IPS-15b (cell line): ENCODE data around the gene KLHL22.
"Not testable (repeated sequence)": the region's sequence is repeated elsewhere in the genome, so short reads cannot be mapped to it uniquely, and the experiment has no call there.

ENCODE experiments used
- H3K27me3 ChIP-seq: one replicate; pipeline ENCODE4 v1.6.1; 2013; ENCODE audit warnings: low read length; ENCODE audit not compliant: control insufficient read depth, insufficient read depth
- H3K36me3 ChIP-seq: one replicate; pipeline ENCODE4 v1.6.1; 2013; ENCODE audit warnings: low read length; ENCODE audit not compliant: control insufficient read depth, insufficient read depth
- H3K4me1 ChIP-seq: one replicate; pipeline ENCODE4 v1.6.1; 2013; ENCODE audit warnings: mild to moderate bottlenecking, low read length; ENCODE audit not compliant: control insufficient read depth, insufficient read depth
- H3K4me3 ChIP-seq: one replicate; pipeline ENCODE4 v1.5.1; 2013; ENCODE audit warnings: low read depth, low read length
- H3K9ac ChIP-seq: one replicate; pipeline ENCODE4 v1.6.1; 2013; ENCODE audit warnings: low read depth, mild to moderate bottlenecking, low read length
- H3K9me3 ChIP-seq: one replicate; pipeline ENCODE4 v1.6.1; 2013; ENCODE audit warnings: mild to moderate bottlenecking, low read length; ENCODE audit not compliant: control insufficient read depth, insufficient read depth

The KLHL22 gene

GRCh38 chr22:20413217-20414058 lies 82.2 kb downstream of the KLHL22 start:
- Histone ChIP-seq H3K4me1 (no peaks in the 10 kb centered on the region), H3K9ac (no peak overlapping the region), H3K27me3 (no peaks in the 10 kb centered on the region), H3K4me3 (no peak overlapping the region), H3K9me3 (no peaks in the 10 kb centered on the region), H3K36me3 (no peaks in the 10 kb centered on the region)

GRCh38 chr22:20412474-20413216 lies 83.0 kb downstream of the KLHL22 start:
- Histone ChIP-seq H3K36me3 (no peaks in the 10 kb centered on the region), H3K4me1 (no peaks in the 10 kb centered on the region), H3K27me3 (no peaks in the 10 kb centered on the region), H3K9me3 (no peaks in the 10 kb centered on the region), H3K9ac (no peak overlapping the region), H3K4me3 (no peak overlapping the region)

DNA sequence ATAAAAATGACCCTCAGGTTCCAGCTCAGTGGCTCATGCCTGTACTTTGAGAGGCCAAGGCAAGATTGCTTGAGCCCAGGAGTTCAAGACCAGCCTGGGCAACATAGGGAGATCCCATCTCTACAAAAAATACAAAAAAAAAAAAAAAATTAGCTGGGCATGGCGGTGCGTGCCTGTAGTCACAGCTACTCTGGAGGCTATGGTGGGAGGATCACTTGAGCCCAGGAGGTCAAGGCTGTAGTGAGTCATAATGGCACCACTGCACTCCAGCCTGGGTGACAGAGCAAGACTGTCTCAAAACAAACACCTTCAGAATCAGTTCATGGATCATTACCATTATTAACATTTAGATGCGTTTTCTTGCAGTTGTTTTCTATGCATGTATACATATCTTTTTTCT lies 86.2 kb downstream of the KLHL22 start:
- H3K9ac ChIP-seq, H3K9me3 ChIP-seq, H3K4me3 ChIP-seq, H3K4me1 ChIP-seq, H3K27me3 ChIP-seq: not testable (repeated sequence)
- peaks cover 16% of the 10 kb centered on the region for H3K36me3 ChIP-seq

DNA sequence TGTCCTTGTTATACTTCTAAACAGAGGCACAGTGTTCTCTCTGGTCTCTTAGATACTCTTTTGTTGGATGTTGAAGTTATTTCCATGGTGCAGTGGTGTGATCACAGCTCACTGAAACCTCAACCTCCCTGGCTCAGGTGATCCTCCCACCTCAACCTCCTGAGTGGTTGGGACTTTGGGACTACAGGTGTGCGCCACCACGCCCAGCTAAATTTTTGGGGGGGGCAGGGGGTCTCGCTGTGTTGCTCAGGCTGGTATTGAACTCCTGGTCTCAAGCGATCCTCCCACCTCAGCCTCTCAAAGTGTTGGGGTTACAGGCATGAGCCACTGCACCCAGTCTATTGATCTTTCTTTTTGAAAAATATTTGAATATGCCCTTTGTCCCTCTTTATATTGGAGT lies 86.7 kb downstream of the KLHL22 start:
- no peak overlapping the region for H3K4me3 ChIP-seq
- peaks cover 16% of the 10 kb centered on the region for H3K36me3 ChIP-seq
- H3K27me3 ChIP-seq, result no peaks in the 10 kb centered on the region
- H3K9me3 ChIP-seq, result no peaks in the 10 kb centered on the region
- no peak overlapping the region for H3K9ac ChIP-seq
- no peaks in the 10 kb centered on the region for H3K4me1 ChIP-seq

DNA sequence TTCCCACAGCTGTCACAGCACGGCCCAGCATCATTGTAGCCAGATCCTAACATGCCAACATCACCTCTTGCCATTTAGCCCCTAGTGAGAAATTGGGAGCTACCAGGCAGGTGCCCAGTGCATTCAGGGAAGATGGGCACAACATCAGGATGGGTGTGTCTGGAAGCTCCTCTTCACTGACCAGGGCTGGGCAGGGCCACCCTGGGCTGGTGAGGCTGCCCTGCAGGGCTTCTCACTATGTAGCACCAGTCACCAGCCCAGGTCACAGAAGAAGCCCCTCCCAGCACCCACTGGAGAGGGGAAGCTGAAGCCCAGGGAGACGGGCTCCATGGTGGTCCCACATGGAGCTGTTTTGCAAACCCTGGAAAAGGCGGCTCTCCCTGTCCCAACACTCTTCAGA lies 87.8 kb downstream of the KLHL22 start:
- Histone ChIP-seq H3K4me1 (no peaks in the 10 kb centered on the region), H3K4me3 (no peak overlapping the region), H3K9ac (no peak overlapping the region), H3K36me3 (peaks cover 16% of the 10 kb centered on the region), H3K27me3 (no peaks in the 10 kb centered on the region), H3K9me3 (no peaks in the 10 kb centered on the region)

- no peak overlapping the region for H3K9ac ChIP-seq
- H3K9me3 ChIP-seq, result no peaks in the 10 kb centered on the region
Measured at GRCh38 chr22:20406686-20407408, 88.7 kb downstream of the KLHL22 start.

DNA sequence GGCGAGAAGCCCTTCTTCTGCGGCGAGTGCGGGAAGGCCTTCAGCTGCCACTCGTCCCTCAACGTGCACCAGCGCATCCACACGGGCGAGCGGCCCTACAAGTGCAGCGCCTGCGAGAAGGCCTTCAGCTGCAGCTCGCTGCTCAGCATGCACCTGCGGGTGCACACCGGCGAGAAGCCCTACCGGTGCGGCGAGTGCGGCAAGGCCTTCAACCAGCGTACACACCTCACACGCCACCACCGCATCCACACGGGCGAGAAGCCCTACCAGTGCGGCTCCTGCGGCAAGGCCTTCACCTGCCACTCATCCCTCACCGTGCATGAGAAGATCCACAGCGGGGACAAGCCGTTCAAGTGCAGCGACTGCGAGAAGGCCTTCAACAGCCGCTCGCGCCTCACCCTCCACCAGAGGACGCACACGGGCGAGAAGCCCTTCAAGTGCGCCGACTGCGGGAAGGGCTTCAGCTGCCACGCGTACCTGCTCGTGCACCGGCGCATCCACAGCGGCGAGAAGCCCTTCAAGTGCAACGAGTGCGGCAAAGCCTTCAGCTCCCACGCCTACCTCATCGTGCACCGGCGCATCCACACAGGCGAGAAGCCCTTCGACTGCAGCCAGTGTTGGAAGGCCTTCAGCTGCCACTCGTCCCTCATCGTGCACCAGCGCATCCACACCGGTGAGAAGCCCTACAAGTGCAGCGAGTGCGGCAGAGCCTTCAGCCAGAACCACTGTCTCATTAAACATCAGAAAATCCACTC lies 89.5 kb downstream of the KLHL22 start:
- Histone ChIP-seq H3K36me3 (peaks cover 20% of the 10 kb centered on the region), H3K4me3 (no peak overlapping the region), H3K9me3 (no peaks in the 10 kb centered on the region), H3K4me1 (no peaks in the 10 kb centered on the region), H3K9ac (no peak overlapping the region), H3K27me3 (no peaks in the 10 kb centered on the region)

More at GRCh38 chr22:20406686-20407408, 88.7 kb downstream of the KLHL22 start:
- Histone ChIP-seq H3K36me3 (peaks cover 18% of the 10 kb centered on the region), H3K4me3 (no peak overlapping the region), H3K4me1 (no peaks in the 10 kb centered on the region), H3K27me3 (no peaks in the 10 kb centered on the region)

DNA sequence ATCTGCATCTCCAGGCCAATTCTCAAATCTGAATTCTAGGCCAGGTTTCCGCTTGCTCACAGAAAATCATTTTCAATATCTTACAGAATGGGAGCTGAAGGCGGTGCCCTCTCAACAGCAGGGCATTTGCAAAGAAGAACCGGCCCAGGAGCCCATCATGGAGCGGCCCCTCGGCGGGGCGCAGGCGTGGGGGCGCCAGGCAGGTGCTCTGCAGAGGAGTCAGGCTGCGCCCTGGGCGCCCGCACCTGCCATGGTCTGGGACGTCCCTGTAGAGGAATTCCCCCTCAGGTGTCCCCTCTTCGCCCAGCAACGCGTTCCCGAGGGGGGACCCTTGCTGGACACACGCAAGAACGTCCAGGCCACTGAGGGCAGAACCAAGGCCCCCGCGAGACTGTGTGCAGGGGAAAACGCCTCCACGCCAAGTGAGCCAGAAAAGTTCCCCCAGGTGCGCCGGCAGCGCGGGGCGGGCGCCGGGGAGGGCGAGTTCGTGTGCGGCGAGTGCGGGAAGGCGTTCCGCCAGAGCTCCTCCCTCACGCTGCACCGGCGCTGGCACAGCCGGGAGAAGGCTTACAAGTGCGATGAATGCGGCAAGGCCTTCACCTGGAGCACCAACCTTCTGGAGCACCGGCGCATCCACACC lies 90.2 kb downstream of the KLHL22 start:
- H3K27me3 ChIP-seq, result no peaks in the 10 kb centered on the region
- no peaks in the 10 kb centered on the region for H3K9me3 ChIP-seq
- peaks cover 25% of the 10 kb centered on the region for H3K36me3 ChIP-seq
- no peak overlapping the region for H3K4me3 ChIP-seq
- H3K4me1 ChIP-seq, result no peaks in the 10 kb centered on the region
- no peak overlapping the region for H3K9ac ChIP-seq

- peaks cover 25% of the 10 kb centered on the region for H3K36me3 ChIP-seq
- no peaks in the 10 kb centered on the region for H3K27me3 ChIP-seq
- no peak overlapping the region for H3K9ac ChIP-seq
- H3K4me3 ChIP-seq, result no peak overlapping the region
- H3K4me1 ChIP-seq, result no peaks in the 10 kb centered on the region
- no peaks in the 10 kb centered on the region for H3K9me3 ChIP-seq
Measured at GRCh38 chr22:20404881-20405280, 90.7 kb downstream of the KLHL22 start.

- Histone ChIP-seq H3K9ac (no peak overlapping the region), H3K36me3 (peaks cover 25% of the 10 kb centered on the region), H3K4me1 (no peaks in the 10 kb centered on the region), H3K27me3 (no peaks in the 10 kb centered on the region), H3K4me3 (no peak overlapping the region), H3K9me3 (no peaks in the 10 kb centered on the region)
Measured at GRCh38 chr22:20403779-20404140, 91.8 kb downstream of the KLHL22 start.
